Small intestine (tissue), 7 donors: ENCODE measurements around the gene SCAANT1. TPM values are rescaled to one million over a fixed set of nuclear protein-coding genes. Genes with fewer than 3 reads are reported as not detected.

Experiments used
- DNase-seq, 2 donors: peaks; one replicate each; pipeline versions ENCODE4 v3.0.0 to v3.0.0-alpha.2; 2013
- FAIRE-seq: peaks from 2 replicates; lab custom pipeline; 2012; peaks lifted over from hg19 to GRCh38; lab: Jason Lieb, UNC
- H3K27ac ChIP-seq, 3 donors: one replicate each; pipeline ENCODE4 v1.5.1; 2013; ENCODE audit warnings: low read length in 2 of 3, mild to moderate bottlenecking in 2 of 3, control low read depth in 1 of 3, inconsistent platforms in 1 of 3, low read depth in 1 of 3, moderate library complexity in 1 of 3
- H3K27me3 ChIP-seq, 3 donors: one replicate each; pipeline ENCODE4 v1.6.1; 2013; ENCODE audit warnings: low read length in 3 of 3, inconsistent platforms in 1 of 3; ENCODE audit not compliant: control insufficient read depth in 3 of 3, insufficient read depth in 3 of 3
- H3K36me3 ChIP-seq, 3 donors: one replicate each; pipeline ENCODE4 v1.6.1; 2013; ENCODE audit warnings: low read length in 3 of 3, inconsistent platforms in 1 of 3, low read depth in 1 of 3, mild to moderate bottlenecking in 1 of 3, moderate library complexity in 1 of 3; ENCODE audit not compliant: control insufficient read depth in 3 of 3, insufficient read depth in 2 of 3
- H3K4me1 ChIP-seq, 3 donors: one replicate each; pipeline ENCODE4 v1.6.1; 2013; ENCODE audit warnings: low read length in 2 of 3, inconsistent platforms in 1 of 3, low read depth in 1 of 3, mild to moderate bottlenecking in 1 of 3, moderate library complexity in 1 of 3; ENCODE audit not compliant: control insufficient read depth in 3 of 3, insufficient read depth in 2 of 3
- H3K4me3 ChIP-seq, 3 donors: one replicate each; pipeline ENCODE4 v1.5.1; 2013; ENCODE audit warnings: low read length in 3 of 3, control low read depth in 1 of 3, inconsistent platforms in 1 of 3, low read depth in 1 of 3, mild to moderate bottlenecking in 1 of 3, moderate library complexity in 1 of 3
- H3K9me3 ChIP-seq, 2 donors: one replicate each; pipeline ENCODE4 v1.6.1; 2013; ENCODE audit warnings: low read depth in 1 of 2, low read length in 1 of 2; ENCODE audit not compliant: control insufficient read depth in 2 of 2, insufficient read depth in 1 of 2
- WGBS, 3 donors: extraction: QIAGEN DNeasy Blood & Tissue Kit; methylation state at CpG; one replicate each; pipeline ENCODE4 v1.1.7; 2013; 5-methylcytosine and 5-hydroxymethylcytosine counted together
- polyA plus RNA-seq, 4 donors: library from polyadenylated mRNA; stranded (reverse) in 3 of 4; unstranded in 1 of 4; fragments of 200-250 nt in 3 of 4; fragments of 120-200 nt in 1 of 4; gene quantifications; one replicate each; pipeline versions ENCODE4 v1.2.1 to v1.2.3, GENCODE V29; 2013
- donor health status: healthy with polysubstance abuse.
- donor health status: control.
- donor health status: control.
- donor health status: Bipolar disorder and iron deficiency.
- donor health status: healthy.

The SCAANT1 gene
- polyA plus RNA-seq, 4 donors, result 1.1 TPM; not detected in 3

DNA sequence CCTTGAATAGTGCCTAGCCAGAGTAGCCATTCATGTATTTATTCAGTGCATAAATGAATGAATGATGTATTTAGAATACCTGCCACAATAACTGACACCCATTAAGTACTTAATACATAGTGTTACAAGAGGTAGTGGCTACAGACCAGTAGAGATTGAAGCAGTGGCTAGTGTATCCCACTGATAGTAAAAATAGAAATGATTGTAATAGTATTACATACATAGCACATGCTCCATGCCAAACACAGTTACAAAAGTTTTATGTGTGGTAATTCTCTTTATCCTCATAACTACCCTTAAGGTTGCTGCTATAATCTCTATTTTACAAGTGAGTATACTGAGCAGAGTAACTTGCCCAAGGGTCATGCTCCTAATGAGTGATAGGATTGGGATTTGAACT lies 30.3 kb upstream of the SCAANT1 start:
- Histone ChIP-seq H3K4me1 (peaks cover 0 to 8% (median 0%) of the 10 kb centered on the region in 3 donors), H3K27me3 (no peaks in the 10 kb centered on the region), H3K27ac (no peak overlapping the region), H3K36me3 (peaks cover 0 to 6% (median 2%) of the 10 kb centered on the region in 3 donors), H3K4me3 (no peak overlapping the region), H3K9me3 (no peaks in the 10 kb centered on the region)
- no peak for DNase-seq
- FAIRE-seq, result no peak

DNA sequence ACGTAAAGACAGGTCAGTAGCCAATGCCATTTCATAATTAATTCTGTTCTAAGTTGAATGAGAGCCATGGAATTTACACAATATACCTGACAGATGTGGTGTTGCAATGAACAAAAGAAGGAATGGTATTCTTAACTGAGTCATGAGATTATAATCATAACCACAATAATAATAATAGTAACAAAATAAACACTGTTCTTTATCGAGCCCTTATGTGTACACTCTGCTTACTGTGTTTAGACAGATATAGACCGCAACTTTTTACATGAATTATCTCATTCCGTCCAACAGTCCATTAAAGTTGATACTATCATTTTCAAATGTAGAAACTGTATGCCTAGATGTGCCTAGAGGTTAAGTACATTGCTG lies 28.2 kb upstream of the SCAANT1 start:
- no peak overlapping the region for H3K27ac ChIP-seq
- DNase-seq, result no peak
- H3K4me3 ChIP-seq, result no peak overlapping the region
- WGBS, 3 donors, result 82 to 90% (median 86%) methylated on average over 4 of the region's 4 CpGs
- H3K36me3 ChIP-seq, result peaks cover 0 to 2% (median 2%) of the 10 kb centered on the region in 3 donors
- peaks cover 5 to 13% (median 8%) of the 10 kb centered on the region in 3 donors for H3K4me1 ChIP-seq
- H3K27me3 ChIP-seq, result no peaks in the 10 kb centered on the region
- no peak for FAIRE-seq
- no peaks in the 10 kb centered on the region for H3K9me3 ChIP-seq

DNA sequence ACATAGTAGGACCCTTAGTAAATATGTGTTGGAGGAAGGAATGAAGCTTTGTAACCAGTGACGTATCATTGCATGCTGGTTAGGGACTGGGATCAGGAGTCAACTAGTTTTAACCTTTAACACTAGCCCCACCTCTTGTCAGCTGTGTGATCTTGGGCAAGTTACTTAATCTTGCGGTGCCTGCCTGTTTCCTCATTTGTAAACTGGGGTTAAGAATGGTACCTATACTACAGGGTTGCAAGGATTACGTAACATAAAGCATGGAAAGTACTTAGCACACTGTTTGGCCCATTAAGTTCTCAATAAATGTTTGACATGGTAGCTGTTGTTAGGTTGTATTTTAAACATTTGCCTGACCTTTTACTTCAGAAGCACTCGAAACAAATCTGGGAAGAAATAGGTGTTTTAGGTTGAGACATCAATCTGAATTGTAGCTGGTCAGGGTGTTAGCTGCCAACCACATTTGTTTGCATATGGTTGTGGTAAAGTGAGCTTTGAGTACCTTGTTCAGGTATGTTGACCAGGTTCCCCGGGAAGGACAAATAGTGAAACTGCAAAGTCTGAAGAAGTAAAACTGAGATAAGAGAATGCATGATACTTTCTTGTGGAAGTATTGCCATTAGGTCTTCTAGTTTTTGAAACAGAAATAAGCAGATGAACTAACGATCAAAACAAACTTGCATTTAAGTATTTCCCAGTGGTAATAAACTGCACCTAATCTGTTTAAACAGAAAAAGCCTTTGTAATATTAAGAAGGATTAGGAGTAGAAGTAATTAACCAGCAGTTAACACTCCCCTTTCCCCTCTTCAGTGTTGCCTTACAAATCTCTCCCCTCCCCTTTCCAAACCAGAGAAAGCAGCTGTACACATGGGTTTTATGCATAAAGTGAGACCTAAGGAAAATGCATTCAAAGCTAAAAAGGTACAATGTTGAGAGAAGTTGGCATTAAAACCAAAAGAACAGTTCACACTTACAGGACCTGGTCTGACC lies 25.8 kb upstream of the SCAANT1 start:
- Histone ChIP-seq H3K27me3 (no peaks in the 10 kb centered on the region), H3K9me3 (no peaks in the 10 kb centered on the region), H3K27ac (peak overlapping the region in 1 of 3 donors; percentile 58), H3K4me3 (no peak overlapping the region), H3K4me1 (peaks cover 7 to 14% (median 8%) of the 10 kb centered on the region in 3 donors), H3K36me3 (peaks cover 0 to 3% (median 2%) of the 10 kb centered on the region in 3 donors)
- peak; percentile 69 to 72 for DNase-seq
- 39 to 54% (median 46%) methylated on average over 6 of the region's 6 CpGs for WGBS, 3 donors
- FAIRE-seq, result no peak

DNA sequence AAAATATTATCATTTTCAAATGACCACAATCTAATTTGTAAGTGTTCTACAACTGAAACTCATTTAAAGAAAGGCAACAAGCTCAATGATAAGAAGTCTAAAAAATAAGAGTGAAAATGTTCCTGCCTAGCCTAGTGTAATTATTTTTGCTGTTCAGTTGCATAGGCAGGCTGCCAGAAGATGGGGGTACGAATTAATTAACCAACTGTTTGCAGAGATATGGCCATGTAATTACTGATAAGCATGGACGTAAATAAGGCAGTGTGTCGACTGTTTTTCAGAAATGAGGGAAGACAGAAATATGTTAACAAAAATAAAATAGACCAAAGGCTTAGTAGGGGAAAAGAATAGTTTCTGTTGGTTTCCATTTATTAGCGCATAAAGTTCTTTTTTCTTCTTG lies 24.7 kb upstream of the SCAANT1 start:
- 33 to 61% (median 48%) methylated on average over 4 of the region's 4 CpGs for WGBS, 3 donors
- Histone ChIP-seq H3K36me3 (peaks cover 0 to 3% (median 2%) of the 10 kb centered on the region in 3 donors), H3K4me3 (no peak overlapping the region), H3K27ac (peak overlapping the region in 1 of 3 donors; percentile 58), H3K27me3 (no peaks in the 10 kb centered on the region), H3K4me1 (peaks cover 7 to 14% (median 8%) of the 10 kb centered on the region in 3 donors), H3K9me3 (no peaks in the 10 kb centered on the region)
- DNase-seq, result peak in 1 of 2 donors; percentile 20
- FAIRE-seq, result no peak

DNA sequence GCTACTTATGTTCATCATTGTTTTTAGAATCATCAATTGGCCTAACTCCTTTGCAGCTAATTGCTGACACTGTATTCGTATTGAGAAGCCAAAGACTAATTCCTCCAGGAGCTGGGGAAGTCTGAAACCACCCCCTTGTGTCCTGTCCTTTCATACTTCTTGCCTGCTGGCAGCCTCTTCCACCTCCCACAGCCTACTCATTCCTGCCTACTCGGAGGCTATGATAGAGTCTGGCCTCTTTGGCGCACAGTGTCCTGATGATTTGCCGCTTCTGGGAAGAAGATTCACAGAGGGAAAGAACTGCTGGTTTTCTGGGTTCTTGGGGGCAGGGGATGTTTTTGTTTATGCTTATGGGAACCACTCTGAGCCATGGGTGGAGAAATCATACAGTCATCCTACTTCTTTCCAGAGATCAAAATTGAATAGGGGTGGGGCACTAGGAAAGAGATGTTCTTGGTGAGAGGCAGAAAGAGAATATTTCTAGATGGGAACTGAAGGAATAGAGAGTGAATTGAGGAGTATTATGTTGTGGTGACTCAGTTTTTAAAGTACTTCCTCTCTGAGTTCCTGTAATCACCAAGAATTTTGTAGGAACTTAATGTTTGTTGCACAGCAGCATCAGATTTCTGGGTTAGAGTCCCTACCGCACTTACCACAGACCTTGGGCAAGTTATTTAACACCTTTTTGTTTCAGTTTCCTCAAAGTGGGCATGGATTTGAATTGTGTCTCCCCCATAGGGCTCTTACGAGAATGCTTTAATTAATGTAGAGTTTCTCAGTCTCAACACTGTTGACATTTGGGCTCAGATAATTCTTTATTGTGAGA lies 22.1 kb upstream of the SCAANT1 start:
- 80 to 85% (median 82%) methylated on average over 6 of the region's 6 CpGs for WGBS, 3 donors
- Histone ChIP-seq H3K27me3 (no peaks in the 10 kb centered on the region), H3K4me1 (peaks cover 7 to 14% (median 8%) of the 10 kb centered on the region in 3 donors), H3K4me3 (no peak overlapping the region), H3K27ac (peak overlapping the region in 1 of 3 donors; percentile 18), H3K9me3 (no peaks in the 10 kb centered on the region), H3K36me3 (peaks cover 0 to 6% (median 0%) of the 10 kb centered on the region in 3 donors)
- DNase-seq, result peak in 1 of 2 donors; percentile 25
- no peak for FAIRE-seq

DNA sequence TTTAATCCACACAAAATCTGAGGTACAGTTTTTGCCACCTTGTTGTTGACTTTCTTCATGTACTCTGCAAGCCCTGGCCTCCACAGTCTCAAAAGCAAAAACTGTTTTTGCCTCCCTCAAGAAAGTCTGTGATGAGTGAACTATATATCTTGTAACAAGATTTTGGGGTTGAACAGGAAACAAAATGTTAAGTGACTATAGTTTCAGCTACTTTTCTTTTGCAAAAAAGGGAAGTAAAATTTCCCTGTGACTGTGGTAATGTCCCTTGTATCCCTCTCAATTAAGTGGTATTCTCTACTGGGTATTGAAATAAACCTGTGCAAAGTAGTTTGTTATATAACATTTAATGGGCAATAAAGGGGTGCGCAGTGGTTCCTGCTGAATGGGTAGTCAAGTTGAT lies 21.3 kb upstream of the SCAANT1 start:
- DNase-seq, result no peak
- no peak for FAIRE-seq
- Histone ChIP-seq H3K4me1 (peaks cover 7 to 13% (median 8%) of the 10 kb centered on the region in 3 donors), H3K4me3 (no peak overlapping the region), H3K9me3 (no peaks in the 10 kb centered on the region), H3K27ac (no peak overlapping the region), H3K27me3 (no peaks in the 10 kb centered on the region), H3K36me3 (peaks cover 0 to 6% (median 0%) of the 10 kb centered on the region in 3 donors)
- 94 to 100% (median 99%) methylated on average over 1 of the region's 1 CpG for WGBS, 3 donors

DNA sequence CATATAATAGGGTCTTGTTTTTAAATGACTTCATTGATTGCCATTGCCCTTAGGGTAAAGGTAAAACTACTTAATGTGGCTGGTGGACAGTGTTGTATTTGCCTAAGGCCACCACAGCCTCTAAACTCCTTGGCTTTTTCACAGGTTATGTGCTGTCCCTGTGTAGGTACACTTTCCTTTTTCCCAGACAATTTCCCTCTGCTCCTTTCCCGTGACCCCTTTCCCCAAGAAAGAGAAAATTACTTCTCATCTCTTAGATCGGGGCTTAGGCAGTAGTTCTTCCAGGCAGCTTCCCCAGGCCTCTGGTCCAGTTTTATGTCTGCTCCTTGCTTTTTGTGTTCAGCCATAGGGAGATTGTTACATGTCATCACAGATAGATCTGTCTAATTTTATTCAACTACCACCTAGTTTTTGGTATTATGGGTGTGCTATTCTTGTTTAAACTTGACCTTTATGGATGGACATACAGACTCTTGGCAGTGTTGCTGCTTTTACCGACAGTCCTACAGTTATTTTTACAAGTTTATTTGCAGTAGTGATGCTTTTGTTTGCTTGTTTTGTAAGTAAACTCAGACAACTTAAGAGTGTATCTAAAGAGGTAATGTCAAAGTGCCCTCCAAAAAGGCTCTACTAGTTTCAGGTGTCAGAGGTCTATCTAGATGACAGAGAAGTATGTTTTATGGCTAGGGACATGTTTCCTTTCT lies 20.5 kb upstream of the SCAANT1 start:
- FAIRE-seq (no peak), DNase-seq (no peak)
- H3K36me3 ChIP-seq, result peaks cover 0 to 6% (median 2%) of the 10 kb centered on the region in 3 donors
- H3K27me3 ChIP-seq, result no peaks in the 10 kb centered on the region
- no peak overlapping the region for H3K27ac ChIP-seq
- 76 to 88% (median 85%) methylated on average over 3 of the region's 3 CpGs for whole genome bisulfite sequencing, 3 donors
- no peaks in the 10 kb centered on the region for H3K9me3 ChIP-seq
- H3K4me3 ChIP-seq, result no peak overlapping the region
- H3K4me1 ChIP-seq, result peaks cover 7 to 11% (median 8%) of the 10 kb centered on the region in 3 donors
